Tibial nerve (tissue), 4 donors: ENCODE data around the gene IFITM2. TPM values are rescaled to one million over a fixed set of nuclear protein-coding genes. Genes with fewer than 3 reads are reported as not detected.

Experiments used
- DNase-seq, 2 donors: peaks; one replicate each; pipeline ENCODE4 v3.0.0-alpha.2; 2019; ENCODE audit warnings: low spot score in 2 of 2
- H3K27ac ChIP-seq, 4 donors: fragments of 200-600 bp; sonication (generic) in 3 of 4; one replicate each; pipeline ENCODE4 v1.5.1; 2017 to 2019; ENCODE audit warnings: mild to moderate bottlenecking in 1 of 4
- H3K27me3 ChIP-seq, 2 donors: fragments of 200-600 bp; sonication (generic) in 1 of 2; one replicate each; pipeline versions ENCODE4 v1.5.1 to v1.6.0; 2017 to 2019
- H3K36me3 ChIP-seq, 3 donors: fragments of 200-600 bp; sonication (generic); one replicate each; pipeline ENCODE4 v1.5.1; 2018 to 2019
- H3K4me1 ChIP-seq, 4 donors: fragments of 200-600 bp; sonication (generic) in 3 of 4; one replicate each; pipeline ENCODE4 v1.5.1; 2017 to 2019
- H3K4me3 ChIP-seq, 4 donors: fragments of 200-600 bp; sonication (generic) in 3 of 4; one replicate each; pipeline ENCODE4 v1.5.1; 2017 to 2019; ENCODE audit warnings: mild to moderate bottlenecking in 1 of 4, moderate library complexity in 1 of 4
- H3K9me3 ChIP-seq, 4 donors: fragments of 200-600 bp; sonication (generic) in 3 of 4; one replicate each; pipeline ENCODE4 v1.5.1; 2017 to 2019
- EP300 ChIP-seq, 2 donors: sonication (generic); formaldehyde crosslinking; IDR thresholded peaks; one replicate each; pipeline ENCODE4 v1.6.1; 2017; ENCODE audit warnings: antibody characterized with exemption in 2 of 2, mild to moderate bottlenecking in 1 of 2
- POLR2A ChIP-seq, 2 donors: fragments of 450-650 bp; IDR thresholded peaks; one replicate each; pipeline ENCODE4 v1.6.1; 2017; ENCODE audit warnings: antibody characterized with exemption in 2 of 2, mild to moderate bottlenecking in 2 of 2, moderate library complexity in 2 of 2
- WGBS, 2 donors: methylation state at CpG; one replicate each; pipeline ENCODE4 v1.1.5; 2018; 5-methylcytosine and 5-hydroxymethylcytosine counted together
- total RNA-seq, 4 donors: library from RNA; depleted of rRNA; stranded (reverse); fragments of >200 nt; gene quantifications; one replicate each; pipeline ENCODE4 v1.1.0, GENCODE V29; 2016
- TF ChIP-seq, protein P1 (sequence below), 5 experiments: fragments of 200-600 bp in 3 of 5; fragments of 450-650 bp in 2 of 5; sonication (generic) in 3 of 5; IDR thresholded peaks; one replicate each; pipeline ENCODE4 v1.5.1; 2016 to 2019; ENCODE audit warnings: antibody characterized with exemption in 5 of 5, mild to moderate bottlenecking in 3 of 5, moderate library complexity in 2 of 5

The IFITM2 gene
- total RNA-seq, 4 donors from 2014 or later, result 258 to 624 (median 292) TPM

DNA sequence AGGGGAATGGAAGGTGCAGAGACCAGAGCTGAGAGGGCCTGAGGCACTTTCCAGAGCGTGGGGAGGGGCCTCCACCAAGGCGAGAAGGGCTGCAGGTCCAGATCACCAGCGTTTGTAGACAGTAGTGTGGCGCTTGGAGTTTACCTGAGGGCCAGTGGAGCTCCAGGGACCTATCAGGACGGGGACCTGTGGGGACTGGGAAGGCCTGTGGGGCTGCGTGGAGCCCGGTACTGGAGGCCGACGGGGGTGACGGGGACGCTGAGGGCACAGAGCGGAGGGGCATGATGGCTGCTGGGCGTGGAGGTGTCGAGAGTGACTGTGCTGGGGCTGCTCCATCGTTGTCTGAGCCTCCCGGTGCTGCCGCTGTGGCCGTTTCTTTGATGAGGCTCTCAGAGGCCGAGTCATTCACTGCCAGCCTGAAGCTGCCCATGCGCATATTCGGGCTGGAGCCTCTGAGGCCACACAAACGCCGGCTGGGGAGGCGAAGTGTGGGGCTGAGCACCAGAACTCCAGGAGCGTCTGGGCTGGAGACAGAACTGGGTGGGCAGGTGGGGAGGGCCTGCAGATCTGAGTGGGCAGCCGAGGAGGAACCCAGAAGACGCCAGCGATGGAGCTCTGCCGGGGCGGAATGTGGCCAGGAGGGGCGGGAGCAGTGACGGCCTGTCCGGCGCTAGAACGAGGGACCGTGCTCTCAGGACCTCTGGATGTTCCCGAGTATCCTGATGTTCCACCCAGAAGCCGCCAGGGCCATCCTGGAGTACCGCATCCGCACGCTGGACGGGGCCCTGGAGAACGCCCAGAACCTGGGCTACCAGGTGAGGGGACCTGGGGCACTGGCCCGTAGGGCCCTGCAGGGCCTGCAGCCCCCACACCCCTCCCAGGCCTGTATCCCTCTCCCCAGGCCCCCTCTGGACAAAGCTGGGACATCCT lies 16.1 kb upstream of the IFITM2 start:
- 82 to 84% methylated on average over 44 of the region's 44 CpGs for WGBS, 2 donors
- no peak for TF ChIP-seq POLR2A (IDR thresholded peaks at IDR 0.05)
- TF ChIP-seq EP300 (IDR thresholded peaks at IDR 0.05), result no peak
- TF ChIP-seq, protein P1, sequence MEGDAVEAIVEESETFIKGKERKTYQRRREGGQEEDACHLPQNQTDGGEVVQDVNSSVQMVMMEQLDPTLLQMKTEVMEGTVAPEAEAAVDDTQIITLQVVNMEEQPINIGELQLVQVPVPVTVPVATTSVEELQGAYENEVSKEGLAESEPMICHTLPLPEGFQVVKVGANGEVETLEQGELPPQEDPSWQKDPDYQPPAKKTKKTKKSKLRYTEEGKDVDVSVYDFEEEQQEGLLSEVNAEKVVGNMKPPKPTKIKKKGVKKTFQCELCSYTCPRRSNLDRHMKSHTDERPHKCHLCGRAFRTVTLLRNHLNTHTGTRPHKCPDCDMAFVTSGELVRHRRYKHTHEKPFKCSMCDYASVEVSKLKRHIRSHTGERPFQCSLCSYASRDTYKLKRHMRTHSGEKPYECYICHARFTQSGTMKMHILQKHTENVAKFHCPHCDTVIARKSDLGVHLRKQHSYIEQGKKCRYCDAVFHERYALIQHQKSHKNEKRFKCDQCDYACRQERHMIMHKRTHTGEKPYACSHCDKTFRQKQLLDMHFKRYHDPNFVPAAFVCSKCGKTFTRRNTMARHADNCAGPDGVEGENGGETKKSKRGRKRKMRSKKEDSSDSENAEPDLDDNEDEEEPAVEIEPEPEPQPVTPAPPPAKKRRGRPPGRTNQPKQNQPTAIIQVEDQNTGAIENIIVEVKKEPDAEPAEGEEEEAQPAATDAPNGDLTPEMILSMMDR (IDR thresholded peaks at IDR 0.05), result no peak
- Histone ChIP-seq H3K9me3 (no peaks in the 10 kb centered on the region), H3K27ac (no peak overlapping the region), H3K36me3 (peaks cover 0 to 49% (median 0%) of the 10 kb centered on the region in 3 donors), H3K27me3 (no peaks in the 10 kb centered on the region), H3K4me1 (peaks cover 0 to 22% (median 15%) of the 10 kb centered on the region in 4 donors), H3K4me3 (no peak overlapping the region)
- DNase-seq, result no peak

DNA sequence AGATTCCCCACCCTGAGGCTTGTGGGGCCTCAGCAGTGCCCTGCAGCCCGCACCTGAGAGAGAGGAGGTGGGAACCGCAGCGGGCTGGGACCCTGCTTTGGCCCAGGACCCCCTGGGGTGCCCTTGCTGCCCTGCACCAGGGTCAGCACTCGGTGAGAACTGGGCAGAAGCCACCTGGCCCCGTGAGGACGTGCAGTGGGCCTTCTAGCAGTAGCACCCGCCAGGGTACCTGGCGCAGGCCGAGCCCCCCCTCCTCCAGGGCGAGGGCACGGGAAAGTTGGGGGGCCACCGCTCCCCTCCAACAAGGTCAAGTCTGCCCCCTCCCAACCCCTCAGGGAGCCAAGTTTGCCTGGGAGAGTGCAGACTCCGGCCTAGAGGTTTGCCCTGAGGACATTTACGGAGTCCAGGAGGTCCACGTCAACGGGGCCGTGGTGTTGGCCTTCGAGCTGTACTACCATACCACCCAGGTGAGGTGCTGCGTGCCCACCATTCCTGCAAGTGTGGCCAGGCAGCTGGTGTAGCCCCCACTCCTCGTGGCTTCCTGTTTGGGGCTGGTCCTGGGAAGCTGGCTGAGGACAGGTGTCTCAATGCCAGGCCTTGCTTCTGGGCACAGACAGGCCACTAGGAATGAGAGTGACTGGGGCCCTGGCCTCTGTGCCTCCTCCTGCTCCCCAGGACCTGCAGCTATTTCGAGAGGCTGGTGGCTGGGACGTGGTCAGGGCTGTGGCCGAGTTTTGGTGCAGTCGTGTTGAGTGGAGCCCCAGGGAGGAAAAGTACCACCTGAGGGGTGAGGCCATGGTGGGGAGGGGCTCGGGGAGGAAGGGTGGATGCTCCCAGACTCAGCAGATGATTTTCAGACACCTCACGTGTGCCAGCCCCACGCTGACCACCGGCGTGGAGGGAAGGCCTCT lies 15.2 kb upstream of the IFITM2 start:
- no peaks in the 10 kb centered on the region for H3K9me3 ChIP-seq
- TF ChIP-seq, protein P1 (IDR thresholded peaks at IDR 0.05), result no peak
- no peak for TF ChIP-seq EP300 (IDR thresholded peaks at IDR 0.05)
- no peak for TF ChIP-seq POLR2A (IDR thresholded peaks at IDR 0.05)
- no peak overlapping the region for H3K4me3 ChIP-seq
- WGBS, 2 donors, result 91% methylated on average over 21 to 26 of the region's 29 CpGs
- no peak for DNase-seq
- no peaks in the 10 kb centered on the region for H3K27me3 ChIP-seq
- H3K27ac ChIP-seq, result no peak overlapping the region
- H3K36me3 ChIP-seq, result peaks cover 0 to 49% (median 0%) of the 10 kb centered on the region in 3 donors
- H3K4me1 ChIP-seq, result peaks cover 0 to 31% (median 17%) of the 10 kb centered on the region in 4 donors

DNA sequence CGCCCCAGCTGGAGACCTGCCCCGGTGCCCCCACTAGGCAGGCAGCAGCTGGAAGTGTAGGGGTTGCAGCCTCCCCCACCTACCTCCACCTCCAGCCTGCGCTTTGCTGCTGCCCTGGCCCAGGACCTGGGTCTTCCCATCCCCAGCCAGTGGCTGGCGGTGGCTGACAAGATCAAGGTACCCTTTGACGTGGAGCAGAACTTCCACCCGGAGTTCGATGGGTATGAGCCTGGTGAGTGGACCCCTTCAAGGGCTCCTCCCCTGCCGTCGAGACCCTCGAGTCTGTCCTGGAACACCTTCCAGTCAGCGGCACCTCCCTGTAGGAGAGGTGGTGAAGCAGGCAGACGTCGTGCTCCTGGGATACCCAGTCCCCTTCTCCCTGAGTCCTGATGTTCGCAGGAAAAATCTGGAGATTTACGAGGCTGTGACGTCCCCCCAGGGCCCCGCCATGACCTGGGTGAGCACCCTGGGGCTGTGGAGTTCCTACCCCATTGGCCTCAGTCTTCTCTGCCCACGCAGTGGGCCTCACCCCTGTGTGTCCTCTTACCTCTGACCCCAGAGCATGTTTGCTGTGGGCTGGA lies 14.3 kb upstream of the IFITM2 start:
- Histone ChIP-seq H3K4me3 (no peak overlapping the region), H3K27me3 (no peaks in the 10 kb centered on the region), H3K9me3 (no peaks in the 10 kb centered on the region), H3K36me3 (peaks cover 0 to 49% (median 0%) of the 10 kb centered on the region in 3 donors), H3K27ac (no peak overlapping the region), H3K4me1 (peaks cover 0 to 33% (median 15%) of the 10 kb centered on the region in 4 donors)
- DNase-seq, result no peak
- WGBS, 2 donors, result 82 to 83% methylated on average over 16 to 18 of the region's 18 CpGs
- no peak for TF ChIP-seq EP300 (IDR thresholded peaks at IDR 0.05)
- TF ChIP-seq, protein P1 (IDR thresholded peaks at IDR 0.05), result no peak
- TF ChIP-seq POLR2A (IDR thresholded peaks at IDR 0.05), result no peak

DNA sequence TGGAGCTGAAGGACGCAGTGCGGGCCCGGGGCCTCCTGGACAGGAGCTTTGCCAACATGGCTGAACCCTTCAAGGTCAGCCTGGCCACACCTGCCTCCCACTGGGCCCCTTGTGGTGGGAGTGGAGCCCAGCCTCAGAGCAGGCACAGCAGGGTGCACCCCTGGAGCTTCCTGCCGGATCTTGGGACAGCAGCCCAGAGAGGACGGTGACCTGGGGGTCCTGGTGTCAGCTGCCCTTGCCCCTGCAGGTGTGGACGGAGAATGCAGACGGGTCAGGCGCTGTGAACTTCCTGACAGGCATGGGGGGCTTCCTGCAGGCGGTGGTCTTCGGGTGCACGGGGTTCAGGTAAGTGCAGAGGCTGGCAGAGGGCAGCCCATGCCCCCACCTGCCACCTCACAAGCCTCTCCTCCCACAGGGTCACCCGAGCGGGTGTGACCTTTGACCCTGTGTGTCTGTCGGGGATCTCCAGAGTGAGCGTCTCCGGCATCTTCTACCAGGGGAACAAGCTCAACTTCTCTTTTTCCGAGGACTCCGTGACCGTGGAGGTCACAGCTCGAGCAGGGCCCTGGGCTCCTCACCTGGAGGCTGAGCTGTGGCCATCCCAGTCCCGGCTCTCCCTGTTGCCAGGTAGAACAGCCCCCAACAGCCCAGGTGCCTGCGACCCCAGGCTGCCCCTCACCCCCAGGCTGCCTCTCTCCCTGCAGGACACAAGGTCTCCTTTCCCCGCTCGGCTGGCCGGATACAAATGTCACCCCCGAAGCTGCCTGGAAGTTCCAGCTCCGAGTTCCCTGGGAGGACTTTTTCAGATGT lies 13.6 kb upstream of the IFITM2 start:
- no peak overlapping the region for H3K4me3 ChIP-seq
- no peaks in the 10 kb centered on the region for H3K9me3 ChIP-seq
- no peak for DNase-seq
- H3K27me3 ChIP-seq, result peaks cover 0 to 5% of the 10 kb centered on the region in 2 donors
- TF ChIP-seq, protein P1 (IDR thresholded peaks at IDR 0.05), result no peak
- TF ChIP-seq POLR2A (IDR thresholded peaks at IDR 0.05), result no peak
- peaks cover 0 to 37% (median 14%) of the 10 kb centered on the region in 4 donors for H3K4me1 ChIP-seq
- 78 to 83% methylated on average over 16 to 27 of the region's 27 CpGs for WGBS, 2 donors
- peaks cover 0 to 49% (median 0%) of the 10 kb centered on the region in 3 donors for H3K36me3 ChIP-seq
- H3K27ac ChIP-seq, result no peak overlapping the region
